ENCODE measurements around the gene USO1. TPM values are rescaled to one million over a fixed set of nuclear protein-coding genes. Genes with fewer than 3 reads are reported as not detected.
A peak's percentile ranks its signal among the peaks of the same experiment; 100 is the strongest.

Gene USO1
- total and polyA plus RNA-seq, 2 of the 13 experiments (the other 11 are each of a cell fraction or from before 2014, with no cell fraction given) = 52.2 to 87.7 TPM

- TF ChIP-seq ZNF318 (CRISPR knock-in tag; IDR thresholded peaks at IDR 0.05) = no peak
- peak; percentile 68 for TF ChIP-seq PHF21A (CRISPR knock-in tag; IDR thresholded peaks at IDR 0.05)
- no peak for TF ChIP-seq ZNF776 (CRISPR knock-in tag; IDR thresholded peaks at IDR 0.05)
- no peak for TF ChIP-seq ZNF513 (CRISPR knock-in tag; conservative IDR thresholded peaks at IDR 0.05)
- TF ChIP-seq CBX5 (CRISPR knock-in tag; IDR thresholded peaks at IDR 0.05; ENCODE audit: borderline replicate concordance) = no peak
- no peak for TF ChIP-seq ZFX (CRISPR knock-in tag; IDR thresholded peaks at IDR 0.05; ENCODE audit: low read depth)
- TF ChIP-seq ZBTB2 (CRISPR knock-in tag; IDR thresholded peaks at IDR 0.05; ENCODE audit: low read depth) = no peak
- peak; percentile 69 for TF ChIP-seq ASH2L (IDR thresholded peaks at IDR 0.05; ENCODE audit: insufficient read length, low read depth, low read length)
- no peak for TF ChIP-seq CREB3 (CRISPR knock-in tag; IDR thresholded peaks at IDR 0.05)
- TF ChIP-seq MAX (IDR thresholded peaks at IDR 0.05) = 0 out of 2 replicates have a peak, but pooled peaks have one; percentile 13
- TF ChIP-seq ZNF354B (CRISPR knock-in tag; IDR thresholded peaks at IDR 0.05) = no peak
- no peak for TF ChIP-seq ZNF337 (CRISPR knock-in tag; IDR thresholded peaks at IDR 0.05; ENCODE audit: borderline replicate concordance, low read depth)
- peak; percentile 98 for TF ChIP-seq ZKSCAN8 (CRISPR knock-in tag; IDR thresholded peaks at IDR 0.05; ENCODE audit: borderline replicate concordance)
- no peak for TF ChIP-seq ZNF772 (CRISPR knock-in tag; IDR thresholded peaks at IDR 0.05)
- TF ChIP-seq RELA (CRISPR knock-in tag; IDR thresholded peaks at IDR 0.05) = no peak
- no peak for TF ChIP-seq BATF2 (CRISPR knock-in tag; IDR thresholded peaks at IDR 0.05)
- TF ChIP-seq TARDBP (CRISPR knock-in tag; IDR thresholded peaks at IDR 0.05) = peak; percentile 67; the same call in 1 of the 2 replicates
Observed at GRCh38 chr4:75702919-75703411, 21.4 kb upstream of the USO1 start (continued).
